Heart right ventricle (tissue), 16 donors: Measurements from ENCODE around the gene PCNX3. TPM values are rescaled to one million over a fixed set of nuclear protein-coding genes. Genes with fewer than 3 reads are reported as not detected.

Experiments
- ATAC-seq, 8 donors: fragments of 200-7000 bp; cut with Tn5 transposase; one replicate each; pipeline ENCODE4 v1.9.1; 2020; ENCODE audit warnings: mild to moderate bottlenecking in 8 of 8, moderate library complexity in 8 of 8, moderate number of reproducible peaks in 1 of 8
- DNase-seq, 2 donors: peaks; one replicate each; pipeline ENCODE4 v3.0.0-alpha.2; 2020
- H3K27ac ChIP-seq, 10 donors: fragments of 200-600 bp; sonication (generic) in 2 of 10; one replicate each; pipeline versions ENCODE4 v1.5.0 to v1.8.0; 2020 to 2022; ENCODE audit warnings: mild to moderate bottlenecking in 3 of 10
- H3K27me3 ChIP-seq, 7 donors: fragments of 200-600 bp; one replicate each; pipeline ENCODE4 v1.8.0; 2021 to 2022; ENCODE audit warnings: mild to moderate bottlenecking in 2 of 7
- H3K36me3 ChIP-seq, 9 donors: fragments of 200-600 bp; sonication (generic) in 1 of 9; one replicate each; pipeline versions ENCODE4 v1.5.0 to v1.8.0; 2020 to 2022; ENCODE audit warnings: mild to moderate bottlenecking in 2 of 9
- H3K4me1 ChIP-seq, 9 donors: fragments of 200-600 bp; sonication (generic) in 1 of 9; one replicate each; pipeline versions ENCODE4 v1.5.0 to v1.8.0; 2020 to 2022; ENCODE audit warnings: mild to moderate bottlenecking in 4 of 9
- H3K4me3 ChIP-seq, 10 donors: fragments of 200-600 bp; sonication (generic) in 2 of 10; one replicate each; pipeline versions ENCODE4 v1.5.0 to v1.8.0; 2020 to 2022; ENCODE audit warnings: mild to moderate bottlenecking in 7 of 10, moderate library complexity in 2 of 10
- H3K9me3 ChIP-seq, 11 donors: fragments of 200-600 bp in 10 of 11; sonication (generic) in 2 of 11; one replicate each; pipeline versions ENCODE4 v1.5.0 to v1.8.0; 2013 to 2022; ENCODE audit warnings: mild to moderate bottlenecking in 2 of 11, control low read depth in 1 of 11, moderate library complexity in 1 of 11
- CTCF ChIP-seq, 9 donors: fragments of 200-600 bp; sonication (generic) in 2 of 9; IDR thresholded peaks; one replicate each; pipeline versions ENCODE4 v1.5.0 to v1.8.0; 2021 to 2022; ENCODE audit warnings: antibody characterized with exemption in 9 of 9, mild to moderate bottlenecking in 5 of 9, moderate library complexity in 1 of 9
- WGBS, 2 donors: extraction: QIAGEN DNeasy Blood & Tissue Kit; methylation state at CpG; one replicate each; pipeline ENCODE4 v1.1.7; 2013; ENCODE audit warnings: inconsistent platforms in 1 of 2; 5-methylcytosine and 5-hydroxymethylcytosine counted together
- intact Hi-C, 10 donors: fragments of 100-400 bp; cut with DNase I; formaldehyde crosslinking; loops; one replicate each; pipeline versions ENCODE4 v1.11.1 to v1.14.2; 2022
- polyA plus RNA-seq, 2 donors: library from polyadenylated mRNA; stranded (reverse); fragments of 200-250 nt; gene quantifications; one replicate each; pipeline ENCODE4 v1.2.3, GENCODE V29; 2013
- total RNA-seq, 10 donors: library from RNA; stranded (reverse); fragmentation: NEBNext Ultra II Directional in 3 of 10; extraction: Animal tissue kit (Norgen Biotek cat#: 25700) in 3 of 10; gene quantifications; one replicate each; pipeline versions ENCODE4 v1.2.1 to v1.2.4, GENCODE V29; 2021 to 2023
- donor health status: Arrhythmogenic right ventricular cardiomyopathy.
- donor health status: ischemic (EF 13 %, LVEDD 7.1; RV severe dilation, severe dysfunction).
- donor health status: healthy with polysubstance abuse.
- donor health status: DM: no; HTN: yes; CAD: no.
- donor health status: DM: no; HTN: no; CAD: no.
- donor health status: ischemic (EF 25% LVEDD 6.9; RV normal size, moderate dysfunction).
- donor health status: ischemic (EF 25% LVEDD 5.7; RV mildly dilated, moderate dysfunction).
- donor health status: healthy.
- donor health status: DM: yes; HTN: yes; CAD: no.
- donor health status: Ischemic cardiomyopathy.
- donor health status: ischemic (EF 35%, LVEDD 5.7; RV mildly dilated, moderate dysfunction).
- donor health status: nonischemic (EF 11% LVEDD 7.7; RV severe dilation, severe dysfunction).
- donor health status: DM: yes; HTN: yes; CAD: no.
- donor health status: PGD.
- donor health status: ischemic (EF 29% LVEDD 5.4; RV normal size, mild dysfunction).
- donor health status: nonischemic (EF 23%, LVEDD 6.1; RV moderate dilation, normal function).

The PCNX3 gene
- total and polyA plus RNA-seq, 12 donors = 9.4 to 16.9 (median 11.7) TPM

GRCh38 chr11:65588199-65589054 lies 27.1 kb upstream of the PCNX3 start:
- intact Hi-C loops = loop anchor here in 3 of 10 donors (5.0 to 10.0 kb wide), 2 partner anchors 46 to 54 kb away; no protein-coding TSS in a partner anchor
- ATAC-seq (peak; percentile 34 to 75 (median 64)), DNase-seq (peak; percentile 61 to 63)
- 49% methylated on average over 13 of the region's 13 CpGs for WGBS, 2 donors
- Histone ChIP-seq H3K4me3 (peak overlapping the region in 1 of 10 donors; percentile 12), H3K36me3 (peaks cover 0 to 80% (median 22%) of the 10 kb centered on the region in 9 donors), H3K27ac (peak overlapping the region; percentile 37 to 89 (median 80)), H3K4me1 (peaks cover 26 to 70% (median 49%) of the 10 kb centered on the region in 9 donors), H3K9me3 (no peaks in the 10 kb centered on the region), H3K27me3 (no peaks in the 10 kb centered on the region)
- TF ChIP-seq CTCF (IDR thresholded peaks at IDR 0.05) = peak; percentile 17 to 67 (median 51)

GRCh38 chr11:65589444-65590239 lies 25.9 kb upstream of the PCNX3 start:
- DNase-seq (no peak), ATAC-seq (peak in 1 of 8 donors; percentile 15)
- no peaks in the 10 kb centered on the region for H3K9me3 ChIP-seq
- TF ChIP-seq CTCF (IDR thresholded peaks at IDR 0.05) = no peak
- H3K4me3 ChIP-seq = no peak overlapping the region
- no peaks in the 10 kb centered on the region for H3K27me3 ChIP-seq
- 62 to 65% methylated on average over 9 of the region's 9 CpGs for WGBS, 2 donors
- peaks cover 29 to 78% (median 55%) of the 10 kb centered on the region in 9 donors for H3K4me1 ChIP-seq
- peaks cover 0 to 75% (median 18%) of the 10 kb centered on the region in 9 donors for H3K36me3 ChIP-seq
- peak overlapping the region in 7 of 10 donors; percentile 22 to 81 (median 68) for H3K27ac ChIP-seq
- intact Hi-C loops = loop anchor here in 5 of 10 donors (5.0 to 10.0 kb wide), 2 partner anchors 47 to 55 kb away; no protein-coding TSS in a partner anchor

- peak overlapping the region in 4 of 10 donors; percentile 22 to 81 (median 50) for H3K27ac ChIP-seq
- peaks cover 29 to 84% (median 57%) of the 10 kb centered on the region in 9 donors for H3K4me1 ChIP-seq
- no peak overlapping the region for H3K4me3 ChIP-seq
- TF ChIP-seq CTCF (IDR thresholded peaks at IDR 0.05) = peak in 1 of 9 donors; percentile 5
- no peaks in the 10 kb centered on the region for H3K9me3 ChIP-seq
- H3K36me3 ChIP-seq = peaks cover 0 to 72% (median 18%) of the 10 kb centered on the region in 9 donors
- intact Hi-C loops = loop anchor here in 2 of 10 donors (5.0 kb wide), 1 partner anchor 48 kb away; no protein-coding TSS in a partner anchor
- no peaks in the 10 kb centered on the region for H3K27me3 ChIP-seq
- WGBS, 2 donors = 51 to 59% methylated on average over 8 of the region's 8 CpGs
- peak in 1 of 2 donors; percentile 57 for DNase-seq
- ATAC-seq = no peak
Observed at GRCh38 chr11:65590240-65590738, 25.3 kb upstream of the PCNX3 start.
